NCI-H774 (cell line): ENCODE measurements around the gene SGTA.
"Not testable (repeated sequence)": the region's sequence is repeated elsewhere in the genome, so short reads cannot be mapped to it uniquely, and the experiment has no call there.

Experiments used
- DNase-seq: peaks from one replicate; lab custom pipeline; 2025; lab: John Stamatoyannopoulos, UW

The SGTA gene

GRCh38 chr19:2793126-2793525 lies 10.1 kb upstream of the SGTA start:
- DNase-seq, result no peak

- DNase-seq, result not testable (repeated sequence)
Observed at GRCh38 chr19:2792666-2793065, 9.6 kb upstream of the SGTA start.

GRCh38 chr19:2791876-2792275 lies 8.8 kb upstream of the SGTA start:
- no peak for DNase-seq

- DNase-seq, result no peak
Observed at GRCh38 chr19:2791440-2791839, 8.4 kb upstream of the SGTA start.

GRCh38 chr19:2790557-2791271 lies 7.6 kb upstream of the SGTA start:
- no peak for DNase-seq

- DNase-seq, result no peak
Observed at GRCh38 chr19:2790194-2790556, 7.1 kb upstream of the SGTA start.

- no peak for DNase-seq
Observed at GRCh38 chr19:2788237-2788636, 5.2 kb upstream of the SGTA start.

- DNase-seq, result no peak
Observed at GRCh38 chr19:2787115-2787514, 4.0 kb upstream of the SGTA start.

GRCh38 chr19:2785244-2785997 lies 2.3 kb upstream of the SGTA start, which contains the start of gene THOP1:
THOP1 (plus strand) TSS chr19:2785503; CDS start chr19:2785663, 160 bp downstream.
- DNase-seq, result peak; percentile 98

GRCh38 chr19:2783781-2784145 lies 690 bp upstream of the SGTA start:
- no peak for DNase-seq

GRCh38 chr19:2782329-2782935 lies 641 bp downstream of the SGTA start:
- no peak for DNase-seq

GRCh38 chr19:2780284-2780683 lies 2.8 kb downstream of the SGTA start:
- no peak for DNase-seq

GRCh38 chr19:2779121-2779740 lies 3.8 kb downstream of the SGTA start:
- no peak for DNase-seq

- no peak for DNase-seq
Observed at GRCh38 chr19:2777952-2778683, 5.0 kb downstream of the SGTA start.

GRCh38 chr19:2775556-2776430 lies 7.3 kb downstream of the SGTA start:
- no peak for DNase-seq

- no peak for DNase-seq
Observed at GRCh38 chr19:2774953-2775555, 8.0 kb downstream of the SGTA start.

GRCh38 chr19:2774083-2774679 lies 8.9 kb downstream of the SGTA start:
- no peak for DNase-seq

- no peak for DNase-seq
Observed at GRCh38 chr19:2771786-2772674, 11.0 kb downstream of the SGTA start.
